HepG2 (cell line): ENCODE measurements around the gene GTF2F2.

Experiments used
- CBFB ChIP-seq: sonication (generic); formaldehyde crosslinking; IDR thresholded peaks from 2 replicates; pipeline ENCODE4 v1.4.0; 2020; ENCODE audit warnings: missing genetic modification reagents
- CHD2 ChIP-seq: IDR thresholded peaks from 2 replicates; pipeline ENCODE4 v1.6.1; 2011; ENCODE audit warnings: low read depth, low read length, improper control_type of control experiment
- CTCF ChIP-seq: sonication (generic); formaldehyde crosslinking; IDR thresholded peaks from 2 replicates; pipeline ENCODE4 v1.5.0; 2020; ENCODE audit warnings: mild to moderate bottlenecking, missing genetic modification reagents, moderate library complexity
- DNMT1 ChIP-seq: sonication (generic); formaldehyde crosslinking; IDR thresholded peaks from 2 replicates; pipeline ENCODE4 v1.5.1; 2020; ENCODE audit warnings: mild to moderate bottlenecking, missing genetic modification reagents
- GRHL1 ChIP-seq: sonication (generic); formaldehyde crosslinking; conservative IDR thresholded peaks from 2 replicates; pipeline ENCODE4 v1.8.0; 2022; ENCODE audit warnings: missing genetic modification reagents
- HOXA7 ChIP-seq: sonication (generic); formaldehyde crosslinking; IDR thresholded peaks from 2 replicates; pipeline ENCODE4 v1.8.1; 2022; ENCODE audit warnings: mild to moderate bottlenecking, missing genetic modification reagents, moderate library complexity
- MTERF4 ChIP-seq: sonication (generic); formaldehyde crosslinking; IDR thresholded peaks from 2 replicates; pipeline ENCODE4 v1.8.0; 2023; ENCODE audit warnings: mild to moderate bottlenecking, missing genetic modification reagents
- RBM22 ChIP-seq: fragments of 200-400 bp; formaldehyde crosslinking; optimal IDR thresholded peaks from 2 replicates; pipeline ENCODE3; 2017; ENCODE audit warnings: mild to moderate bottlenecking, low read length, moderate library complexity
- REST ChIP-seq, 2 experiments: IDR thresholded peaks; 2 replicates each; pipeline ENCODE4 v1.6.1; 2011 to 2012; ENCODE audit warnings: low read length in 2 of 2, borderline replicate concordance in 1 of 2, low read depth in 1 of 2, mild to moderate bottlenecking in 1 of 2, moderate library complexity in 1 of 2
- ZNF143 ChIP-seq: sonication (generic); formaldehyde crosslinking; IDR thresholded peaks from 2 replicates; pipeline ENCODE4 v1.4.0; 2020; ENCODE audit warnings: missing genetic modification reagents
- ZNF598 ChIP-seq: sonication (generic); formaldehyde crosslinking; IDR thresholded peaks from 2 replicates; pipeline ENCODE4 v1.5.1; 2020; ENCODE audit warnings: mild to moderate bottlenecking, missing genetic modification reagents, borderline replicate concordance

GRCh38 chr13:45122941-45123340, 2.6 kb downstream of the GTF2F2 start:
- TF ChIP-seq GRHL1 (CRISPR knock-in tag), result no peak
- TF ChIP-seq CTCF, result no peak
- no peak for TF ChIP-seq CBFB
- TF ChIP-seq CHD2, result no peak
- TF ChIP-seq HOXA7 (CRISPR knock-in tag), result no peak
- no peak for TF ChIP-seq MTERF4 (CRISPR knock-in tag)
- TF ChIP-seq RBM22, result no peak
- no peak for TF ChIP-seq ZNF143 (CRISPR knock-in tag)
- no peak for TF ChIP-seq REST (IDR thresholded peaks at IDR 0.05; ENCODE audit: borderline replicate concordance in 1 of 2, low read depth in 1 of 2, low read length in 2 of 2)
- TF ChIP-seq ZNF598 (CRISPR knock-in tag), result no peak
- TF ChIP-seq DNMT1 (CRISPR knock-in tag), result no peak
